Keratinocyte (primary cell): Measurements from ENCODE around the gene MMP24. TPM values are rescaled to one million over a fixed set of nuclear protein-coding genes. Genes with fewer than 3 reads are reported as not detected.
A peak's percentile ranks its signal among the peaks of the same experiment; 100 is the strongest.

Experiments
- DNase-seq: peaks from one replicate; pipeline ENCODE4 v3.0.0-alpha.2; 2011; ENCODE audit warnings: low read depth, missing footprints, low spot score
- FAIRE-seq: peaks from 2 replicates; lab custom pipeline; 2011; peaks lifted over from hg19 to GRCh38; lab: Jason Lieb, UNC
- H2AFZ ChIP-seq: 2 replicates; pipeline ENCODE4 v1.6.0; 2012; ENCODE audit warnings: low read length, control low read depth, inconsistent platforms; ENCODE audit not compliant: control insufficient read depth
- H3K27ac ChIP-seq: 2 replicates; pipeline ENCODE4 v1.5.1; 2011; ENCODE audit warnings: low read length; ENCODE audit not compliant: control insufficient read depth, insufficient read depth
- H3K27me3 ChIP-seq: 3 replicates; pipeline ENCODE4 v1.6.0; 2011; ENCODE audit warnings: low read length; ENCODE audit not compliant: control insufficient read depth, insufficient read depth; ENCODE audit errors: extremely low read depth
- H3K36me3 ChIP-seq, 2 experiments: 2 replicates in 1 of 2; 3 replicates in 1 of 2; pipeline ENCODE4 v1.5.1; 2011; ENCODE audit warnings: low read length in 2 of 2, mild to moderate bottlenecking in 1 of 2; ENCODE audit not compliant: control insufficient read depth in 2 of 2, insufficient read depth in 2 of 2; ENCODE audit errors: extremely low read depth in 1 of 2
- H3K4me1 ChIP-seq: 3 replicates; pipeline ENCODE4 v1.5.1; 2011; ENCODE audit warnings: low read length; ENCODE audit not compliant: control insufficient read depth, insufficient read depth; ENCODE audit errors: extremely low read depth
- H3K4me2 ChIP-seq: 3 replicates; pipeline ENCODE4 v1.6.0; 2011; ENCODE audit warnings: low read depth, low read length; ENCODE audit not compliant: control insufficient read depth, insufficient read depth; ENCODE audit errors: extremely low read depth
- H3K4me3 ChIP-seq, 3 experiments: fragments of 200-600 bp in 1 of 3; sonication (generic) in 1 of 3; 2 replicates in 2 of 3; 3 replicates in 1 of 3; pipeline ENCODE4 v1.5.1; 2011 to 2016; ENCODE audit warnings: low read length in 3 of 3, mild to moderate bottlenecking in 3 of 3, control low read depth in 2 of 3, inconsistent platforms in 1 of 3, low read depth in 1 of 3, mixed read lengths in 1 of 3, mixed run types in 1 of 3, moderate library complexity in 1 of 3; ENCODE audit not compliant: control insufficient read depth in 2 of 3, insufficient read depth in 2 of 3; ENCODE audit errors: extremely low read depth in 1 of 3
- H3K79me2 ChIP-seq: 2 replicates; pipeline ENCODE4 v1.6.0; 2012; ENCODE audit warnings: low read length; ENCODE audit not compliant: control insufficient read depth, insufficient read depth
- H3K9ac ChIP-seq: 3 replicates; pipeline ENCODE4 v1.6.0; 2011; ENCODE audit warnings: low read length; ENCODE audit not compliant: control insufficient read depth, insufficient read depth; ENCODE audit errors: extremely low read depth
- H3K9me1 ChIP-seq: 3 replicates; pipeline ENCODE4 v1.6.0; 2011; ENCODE audit warnings: low read length; ENCODE audit not compliant: control insufficient read depth, insufficient read depth; ENCODE audit errors: extremely low read depth
- H3K9me3 ChIP-seq: 2 replicates; pipeline ENCODE4 v1.5.1; 2012; ENCODE audit warnings: low read depth, low read length; ENCODE audit not compliant: control insufficient read depth
- H4K20me1 ChIP-seq: 3 replicates; pipeline ENCODE4 v1.6.0; 2011; ENCODE audit warnings: low read length; ENCODE audit not compliant: control insufficient read depth, insufficient read depth; ENCODE audit errors: extremely low read depth
- CTCF ChIP-seq, 3 experiments: IDR thresholded peaks in 1 of 3; conservative IDR thresholded peaks in 1 of 3; optimal IDR thresholded peaks in 1 of 3; 2 replicates in 2 of 3; 3 replicates in 1 of 3; pipeline versions ENCODE3 to v1.5.1; 2011; ENCODE audit warnings: low read length in 3 of 3, mild to moderate bottlenecking in 3 of 3, moderate library complexity in 2 of 3, control low read depth in 1 of 3, inconsistent platforms in 1 of 3; ENCODE audit not compliant: insufficient read depth in 2 of 3; ENCODE audit errors: extremely low read depth in 1 of 3
- EZH2 ChIP-seq: IDR thresholded peaks from one replicate; pipeline ENCODE4 v1.6.1; 2012; ENCODE audit warnings: inconsistent platforms, mild to moderate bottlenecking, low read length, moderate library complexity
- dilution Hi-C: fragments of 300-500 bp; cut with MboI; formaldehyde crosslinking; loops from one replicate; pipeline ENCODE4 v1.7.0; 2020; ENCODE audit warnings: low sequenced_read_pairs; ENCODE audit not compliant: extremely low pct_ligation_motif_present
- polyA plus RNA-seq, 5 experiments: library from polyadenylated mRNA; depleted of rRNA in 3 of 5; stranded (reverse) in 3 of 5; stranded (forward) in 1 of 5; unstranded in 1 of 5; fragments of >200 nt; gene quantifications; 1 replicate in 1 of 5; 2 replicates in 3 of 5; 3 replicates in 1 of 5; pipeline versions ENCODE4 v1.2.1 to v1.2.3, GENCODE V29; 2011 to 2012; ENCODE audit warnings: missing spikeins in 2 of 5, low read depth in 1 of 5, low replicate concordance in 1 of 5

MMP24 gene
- polyA plus RNA-seq, 1 donor (not counting 4 experiments of a cell fraction or from before 2014, with no cell fraction given) = not detected

- dilution Hi-C loops = no loop called here
- Histone ChIP-seq H3K27ac (no peak overlapping the region), H2AFZ (no peak overlapping the region), H3K4me2 (no peak overlapping the region), H3K4me1 (peaks cover 72% of the 10 kb centered on the region), H3K79me2 (no peaks in the 10 kb centered on the region), H3K9ac (no peak overlapping the region), H3K9me1 (no peaks in the 10 kb centered on the region), H3K9me3 (no peaks in the 10 kb centered on the region), H3K27me3 (no peaks in the 10 kb centered on the region), H3K36me3 (peaks cover 0 to 8% of the 10 kb centered on the region in 2 experiments), H4K20me1 (no peaks in the 10 kb centered on the region), H3K4me3 (no peak overlapping the region)
- no peak for DNase-seq
- FAIRE-seq = peak; percentile 64
- TF ChIP-seq EZH2 (no peak), CTCF (optimal IDR thresholded peaks at IDR 0.05 in 1 of 3, IDR thresholded peaks at IDR 0.05 in 1 of 3, conservative IDR thresholded peaks at IDR 0.05 in 1 of 3; ENCODE audit: extremely low read depth in 1 of 3, insufficient read depth in 2 of 3, low read length in 3 of 3) (no peak)
Observed at GRCh38 chr20:35316086-35316485, 89.6 kb downstream of the MMP24 start.

- Histone ChIP-seq H3K9ac (peak overlapping the region; percentile 25), H4K20me1 (no peaks in the 10 kb centered on the region), H3K36me3 (peaks cover 0 to 11% of the 10 kb centered on the region in 2 experiments), H3K4me2 (peak overlapping the region; percentile 66), H3K9me1 (no peaks in the 10 kb centered on the region), H2AFZ (no peak overlapping the region), H3K4me3 (no peak overlapping the region), H3K27ac (peak overlapping the region; percentile 77), H3K79me2 (no peaks in the 10 kb centered on the region), H3K4me1 (peaks cover 56% of the 10 kb centered on the region), H3K27me3 (no peaks in the 10 kb centered on the region), H3K9me3 (no peaks in the 10 kb centered on the region)
- no peak for TF ChIP-seq CTCF (optimal IDR thresholded peaks at IDR 0.05 in 1 of 3, IDR thresholded peaks at IDR 0.05 in 1 of 3, conservative IDR thresholded peaks at IDR 0.05 in 1 of 3; ENCODE audit: extremely low read depth in 1 of 3, insufficient read depth in 2 of 3, low read length in 3 of 3)
- no peak for TF ChIP-seq EZH2
- dilution Hi-C loops = no loop called here
- DNase-seq (no peak), FAIRE-seq (no peak)
Observed at GRCh38 chr20:35317416-35318210, 91.1 kb downstream of the MMP24 start.
